ENCODE results near the gene STOML2. TPM values are rescaled to one million over a fixed set of nuclear protein-coding genes. Genes with fewer than 3 reads are reported as not detected.

Gene STOML2
- total and polyA plus RNA-seq, 9 of the 15 experiments (the other 6 are each of a cell fraction or from before 2014, with no cell fraction given), result 110 to 220 (median 174) TPM

DNA sequence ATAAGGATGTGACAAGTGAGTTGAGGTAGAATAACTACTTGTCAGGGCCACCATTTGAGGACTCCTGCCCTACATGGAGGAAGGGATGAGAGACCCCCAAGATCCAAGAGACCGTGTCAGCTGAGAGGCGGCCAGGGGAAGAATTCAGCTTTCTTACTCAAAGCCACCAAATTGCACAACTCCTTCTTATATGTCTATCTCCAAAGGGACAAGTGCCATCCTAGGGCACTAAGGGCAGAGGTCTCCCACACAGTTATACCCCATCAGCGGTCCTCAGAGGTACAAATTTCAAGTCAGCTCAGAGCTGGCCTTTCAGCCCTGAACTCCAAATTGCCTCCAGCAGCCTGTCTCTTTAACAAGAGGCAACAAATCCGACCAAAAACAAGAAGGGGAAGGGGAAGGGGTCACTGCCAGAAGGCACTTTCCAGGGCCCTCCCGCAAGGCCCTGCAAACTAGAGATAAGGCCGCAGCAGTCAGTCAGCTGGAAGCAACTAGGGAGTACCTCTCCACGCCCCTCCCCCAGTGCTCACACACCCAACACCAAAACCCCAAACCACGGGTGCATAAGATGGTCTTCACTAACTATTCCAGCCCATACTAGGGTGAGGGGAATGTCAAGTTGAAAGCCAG is 6.1 kb upstream of the STOML2 start (continued):
- TF ChIP-seq, protein P1, sequence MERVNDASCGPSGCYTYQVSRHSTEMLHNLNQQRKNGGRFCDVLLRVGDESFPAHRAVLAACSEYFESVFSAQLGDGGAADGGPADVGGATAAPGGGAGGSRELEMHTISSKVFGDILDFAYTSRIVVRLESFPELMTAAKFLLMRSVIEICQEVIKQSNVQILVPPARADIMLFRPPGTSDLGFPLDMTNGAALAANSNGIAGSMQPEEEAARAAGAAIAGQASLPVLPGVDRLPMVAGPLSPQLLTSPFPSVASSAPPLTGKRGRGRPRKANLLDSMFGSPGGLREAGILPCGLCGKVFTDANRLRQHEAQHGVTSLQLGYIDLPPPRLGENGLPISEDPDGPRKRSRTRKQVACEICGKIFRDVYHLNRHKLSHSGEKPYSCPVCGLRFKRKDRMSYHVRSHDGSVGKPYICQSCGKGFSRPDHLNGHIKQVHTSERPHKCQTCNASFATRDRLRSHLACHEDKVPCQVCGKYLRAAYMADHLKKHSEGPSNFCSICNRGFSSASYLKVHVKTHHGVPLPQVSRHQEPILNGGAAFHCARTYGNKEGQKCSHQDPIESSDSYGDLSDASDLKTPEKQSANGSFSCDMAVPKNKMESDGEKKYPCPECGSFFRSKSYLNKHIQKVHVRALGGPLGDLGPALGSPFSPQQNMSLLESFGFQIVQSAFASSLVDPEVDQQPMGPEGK (CRISPR knock-in tag; IDR thresholded peaks at IDR 0.05; ENCODE audit: borderline replicate concordance), result no peak
- TF ChIP-seq, protein P2, sequence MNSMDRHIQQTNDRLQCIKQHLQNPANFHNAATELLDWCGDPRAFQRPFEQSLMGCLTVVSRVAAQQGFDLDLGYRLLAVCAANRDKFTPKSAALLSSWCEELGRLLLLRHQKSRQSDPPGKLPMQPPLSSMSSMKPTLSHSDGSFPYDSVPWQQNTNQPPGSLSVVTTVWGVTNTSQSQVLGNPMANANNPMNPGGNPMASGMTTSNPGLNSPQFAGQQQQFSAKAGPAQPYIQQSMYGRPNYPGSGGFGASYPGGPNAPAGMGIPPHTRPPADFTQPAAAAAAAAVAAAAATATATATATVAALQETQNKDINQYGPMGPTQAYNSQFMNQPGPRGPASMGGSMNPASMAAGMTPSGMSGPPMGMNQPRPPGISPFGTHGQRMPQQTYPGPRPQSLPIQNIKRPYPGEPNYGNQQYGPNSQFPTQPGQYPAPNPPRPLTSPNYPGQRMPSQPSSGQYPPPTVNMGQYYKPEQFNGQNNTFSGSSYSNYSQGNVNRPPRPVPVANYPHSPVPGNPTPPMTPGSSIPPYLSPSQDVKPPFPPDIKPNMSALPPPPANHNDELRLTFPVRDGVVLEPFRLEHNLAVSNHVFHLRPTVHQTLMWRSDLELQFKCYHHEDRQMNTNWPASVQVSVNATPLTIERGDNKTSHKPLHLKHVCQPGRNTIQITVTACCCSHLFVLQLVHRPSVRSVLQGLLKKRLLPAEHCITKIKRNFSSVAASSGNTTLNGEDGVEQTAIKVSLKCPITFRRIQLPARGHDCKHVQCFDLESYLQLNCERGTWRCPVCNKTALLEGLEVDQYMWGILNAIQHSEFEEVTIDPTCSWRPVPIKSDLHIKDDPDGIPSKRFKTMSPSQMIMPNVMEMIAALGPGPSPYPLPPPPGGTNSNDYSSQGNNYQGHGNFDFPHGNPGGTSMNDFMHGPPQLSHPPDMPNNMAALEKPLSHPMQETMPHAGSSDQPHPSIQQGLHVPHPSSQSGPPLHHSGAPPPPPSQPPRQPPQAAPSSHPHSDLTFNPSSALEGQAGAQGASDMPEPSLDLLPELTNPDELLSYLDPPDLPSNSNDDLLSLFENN (IDR thresholded peaks at IDR 0.05; ENCODE audit: low read depth in 2 of 2, low read length in 2 of 2), result peak in 1 of 2 experiments; percentile 84; a peak in 2 of 4 replicates
- no peak for TF ChIP-seq EWSR1 (IDR thresholded peaks at IDR 0.05; ENCODE audit: borderline replicate concordance, low read depth, partially characterized antibody)
- no peak for TF ChIP-seq ZNF354B (CRISPR knock-in tag; IDR thresholded peaks at IDR 0.05)
- TF ChIP-seq TCF7 (IDR thresholded peaks at IDR 0.05; ENCODE audit: borderline replicate concordance), result no peak
- peak; percentile 97 for TF ChIP-seq TCF3 (CRISPR knock-in tag; IDR thresholded peaks at IDR 0.05)
- TF ChIP-seq BRD9 (IDR thresholded peaks at IDR 0.05; ENCODE audit: low read depth, partially characterized antibody), result no peak
- TF ChIP-seq, protein P3, sequence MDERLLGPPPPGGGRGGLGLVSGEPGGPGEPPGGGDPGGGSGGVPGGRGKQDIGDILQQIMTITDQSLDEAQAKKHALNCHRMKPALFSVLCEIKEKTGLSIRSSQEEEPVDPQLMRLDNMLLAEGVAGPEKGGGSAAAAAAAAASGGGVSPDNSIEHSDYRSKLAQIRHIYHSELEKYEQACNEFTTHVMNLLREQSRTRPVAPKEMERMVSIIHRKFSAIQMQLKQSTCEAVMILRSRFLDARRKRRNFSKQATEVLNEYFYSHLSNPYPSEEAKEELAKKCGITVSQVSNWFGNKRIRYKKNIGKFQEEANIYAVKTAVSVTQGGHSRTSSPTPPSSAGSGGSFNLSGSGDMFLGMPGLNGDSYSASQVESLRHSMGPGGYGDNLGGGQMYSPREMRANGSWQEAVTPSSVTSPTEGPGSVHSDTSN (CRISPR knock-in tag; IDR thresholded peaks at IDR 0.05; ENCODE audit: low read depth), result no peak
- TF ChIP-seq, protein P3 (tag; conservative IDR thresholded peaks at IDR 0.05; ENCODE audit: low read depth), result peak; percentile 78
- TF ChIP-seq, protein P4, sequence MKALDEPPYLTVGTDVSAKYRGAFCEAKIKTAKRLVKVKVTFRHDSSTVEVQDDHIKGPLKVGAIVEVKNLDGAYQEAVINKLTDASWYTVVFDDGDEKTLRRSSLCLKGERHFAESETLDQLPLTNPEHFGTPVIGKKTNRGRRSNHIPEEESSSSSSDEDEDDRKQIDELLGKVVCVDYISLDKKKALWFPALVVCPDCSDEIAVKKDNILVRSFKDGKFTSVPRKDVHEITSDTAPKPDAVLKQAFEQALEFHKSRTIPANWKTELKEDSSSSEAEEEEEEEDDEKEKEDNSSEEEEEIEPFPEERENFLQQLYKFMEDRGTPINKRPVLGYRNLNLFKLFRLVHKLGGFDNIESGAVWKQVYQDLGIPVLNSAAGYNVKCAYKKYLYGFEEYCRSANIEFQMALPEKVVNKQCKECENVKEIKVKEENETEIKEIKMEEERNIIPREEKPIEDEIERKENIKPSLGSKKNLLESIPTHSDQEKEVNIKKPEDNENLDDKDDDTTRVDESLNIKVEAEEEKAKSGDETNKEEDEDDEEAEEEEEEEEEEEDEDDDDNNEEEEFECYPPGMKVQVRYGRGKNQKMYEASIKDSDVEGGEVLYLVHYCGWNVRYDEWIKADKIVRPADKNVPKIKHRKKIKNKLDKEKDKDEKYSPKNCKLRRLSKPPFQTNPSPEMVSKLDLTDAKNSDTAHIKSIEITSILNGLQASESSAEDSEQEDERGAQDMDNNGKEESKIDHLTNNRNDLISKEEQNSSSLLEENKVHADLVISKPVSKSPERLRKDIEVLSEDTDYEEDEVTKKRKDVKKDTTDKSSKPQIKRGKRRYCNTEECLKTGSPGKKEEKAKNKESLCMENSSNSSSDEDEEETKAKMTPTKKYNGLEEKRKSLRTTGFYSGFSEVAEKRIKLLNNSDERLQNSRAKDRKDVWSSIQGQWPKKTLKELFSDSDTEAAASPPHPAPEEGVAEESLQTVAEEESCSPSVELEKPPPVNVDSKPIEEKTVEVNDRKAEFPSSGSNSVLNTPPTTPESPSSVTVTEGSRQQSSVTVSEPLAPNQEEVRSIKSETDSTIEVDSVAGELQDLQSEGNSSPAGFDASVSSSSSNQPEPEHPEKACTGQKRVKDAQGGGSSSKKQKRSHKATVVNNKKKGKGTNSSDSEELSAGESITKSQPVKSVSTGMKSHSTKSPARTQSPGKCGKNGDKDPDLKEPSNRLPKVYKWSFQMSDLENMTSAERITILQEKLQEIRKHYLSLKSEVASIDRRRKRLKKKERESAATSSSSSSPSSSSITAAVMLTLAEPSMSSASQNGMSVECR (CRISPR knock-in tag; IDR thresholded peaks at IDR 0.05), result peak; percentile 44; the same call in 1 of the 2 replicates
- TF ChIP-seq GATAD2A (IDR thresholded peaks at IDR 0.05), result no peak
- TF ChIP-seq SRSF9 (IDR thresholded peaks at IDR 0.05; ENCODE audit: borderline replicate concordance, low read depth, low read length), result no peak
- peak; percentile 85 for TF ChIP-seq NBN (IDR thresholded peaks at IDR 0.05; ENCODE audit: low read depth)
- TF ChIP-seq LEF1 (IDR thresholded peaks at IDR 0.05), result peak; percentile 95
- peak; percentile 58 to 62; a peak in 2 of 4 replicates for TF ChIP-seq MAZ (CRISPR knock-in tag; conservative IDR thresholded peaks at IDR 0.05 in 1 of 2, IDR thresholded peaks at IDR 0.05 in 1 of 2)
